ENCODE data around the gene FBXL17.
"Not testable (repeated sequence)": the region's sequence is repeated elsewhere in the genome, so short reads cannot be mapped to it uniquely, and the experiment has no call there.

FBXL17 gene

DNA sequence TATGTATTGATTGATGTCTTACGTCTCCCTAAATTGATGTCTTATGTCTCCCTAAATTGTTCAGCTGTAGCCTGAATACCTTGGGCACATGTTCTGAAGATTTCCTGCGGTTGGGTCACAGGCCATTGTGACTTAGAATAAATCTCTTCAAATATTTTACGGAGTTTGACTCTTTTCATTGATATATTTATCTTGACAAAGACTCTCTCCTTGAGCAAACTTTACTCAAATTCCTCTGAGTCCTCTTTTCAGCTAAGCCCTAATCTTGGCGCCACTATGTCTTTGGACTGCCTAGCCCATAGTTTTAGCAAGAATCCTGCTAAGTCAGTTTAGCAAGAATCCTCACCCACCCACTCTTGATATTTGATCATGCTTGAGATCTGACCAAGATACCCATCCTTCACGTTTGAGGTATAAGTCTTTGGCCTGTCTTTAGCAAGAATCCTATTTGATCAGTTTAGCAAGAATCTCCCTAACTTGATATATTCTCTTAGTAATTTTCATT, 35.3 kb upstream of the FBXL17 start:
- no peak overlapping the region for H3K4me3 ChIP-seq (ENCODE audit: low read length)
- no peak for DNase-seq (ENCODE audit: low read depth)
- no peak for TF ChIP-seq CTCF (conservative IDR thresholded peaks at IDR 0.05; ENCODE audit: low read depth, low read length)

GRCh38 chr5:108415726-108416125, 33.8 kb upstream of the FBXL17 start:
- TF ChIP-seq CTCF (conservative IDR thresholded peaks at IDR 0.05; ENCODE audit: low read depth, low read length) = no peak
- no peak overlapping the region for H3K4me3 ChIP-seq (ENCODE audit: low read length)
- no peak for DNase-seq (ENCODE audit: low read depth)

GRCh38 chr5:108409786-108410185, 27.9 kb upstream of the FBXL17 start:
- DNase-seq (ENCODE audit: low read depth) = no peak
- TF ChIP-seq CTCF (conservative IDR thresholded peaks at IDR 0.05; ENCODE audit: low read depth, low read length) = no peak
- no peak overlapping the region for H3K4me3 ChIP-seq (ENCODE audit: low read length)

- not testable (repeated sequence) for DNase-seq (ENCODE audit: low read depth); H3K4me3 ChIP-seq (ENCODE audit: low read length)
Observed at GRCh38 chr5:108405201-108405600, 23.3 kb upstream of the FBXL17 start.

GRCh38 chr5:108398964-108399363, 17.1 kb upstream of the FBXL17 start:
- H3K4me3 ChIP-seq (ENCODE audit: low read length) = no peak overlapping the region
- TF ChIP-seq CTCF (conservative IDR thresholded peaks at IDR 0.05; ENCODE audit: low read depth, low read length) = no peak
- no peak for DNase-seq (ENCODE audit: low read depth)

- H3K4me3 ChIP-seq (ENCODE audit: low read length); DNase-seq (ENCODE audit: low read depth): not testable (repeated sequence)
Observed at GRCh38 chr5:108396837-108397236, 14.9 kb upstream of the FBXL17 start.

DNA sequence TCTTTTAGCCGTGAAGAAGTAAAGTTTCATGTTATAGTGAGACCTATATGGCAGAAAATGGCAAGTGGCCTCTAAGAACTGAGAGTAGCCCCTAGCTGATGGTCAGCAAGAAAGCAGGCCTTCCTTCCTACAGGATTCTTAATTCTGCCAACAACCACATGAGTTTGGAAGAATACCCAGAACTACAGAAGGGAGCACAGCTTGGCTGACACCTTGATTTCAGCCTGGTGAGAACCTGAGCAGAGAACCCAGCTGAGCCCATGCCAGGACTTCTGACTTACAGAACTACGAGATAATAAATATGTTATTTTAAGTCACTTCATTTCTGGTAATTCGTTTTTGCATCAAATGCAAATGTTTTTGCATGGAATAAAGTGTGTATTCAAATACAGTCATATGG, 5.9 kb upstream of the FBXL17 start:
- DNase-seq (ENCODE audit: low read depth) = no peak
- no peak overlapping the region for H3K4me3 ChIP-seq (ENCODE audit: low read length)
- no peak for TF ChIP-seq CTCF (conservative IDR thresholded peaks at IDR 0.05; ENCODE audit: low read depth, low read length)

GRCh38 chr5:108386345-108387061, 4.6 kb upstream of the FBXL17 start:
- no peak for TF ChIP-seq CTCF (conservative IDR thresholded peaks at IDR 0.05; ENCODE audit: low read depth, low read length)
- DNase-seq (ENCODE audit: low read depth) = no peak
- H3K4me3 ChIP-seq (ENCODE audit: low read length) = no peak overlapping the region

Measured in retinal pigment epithelial cell (primary cell).